Measurements from ENCODE around the gene PTPRN2.

DNA sequence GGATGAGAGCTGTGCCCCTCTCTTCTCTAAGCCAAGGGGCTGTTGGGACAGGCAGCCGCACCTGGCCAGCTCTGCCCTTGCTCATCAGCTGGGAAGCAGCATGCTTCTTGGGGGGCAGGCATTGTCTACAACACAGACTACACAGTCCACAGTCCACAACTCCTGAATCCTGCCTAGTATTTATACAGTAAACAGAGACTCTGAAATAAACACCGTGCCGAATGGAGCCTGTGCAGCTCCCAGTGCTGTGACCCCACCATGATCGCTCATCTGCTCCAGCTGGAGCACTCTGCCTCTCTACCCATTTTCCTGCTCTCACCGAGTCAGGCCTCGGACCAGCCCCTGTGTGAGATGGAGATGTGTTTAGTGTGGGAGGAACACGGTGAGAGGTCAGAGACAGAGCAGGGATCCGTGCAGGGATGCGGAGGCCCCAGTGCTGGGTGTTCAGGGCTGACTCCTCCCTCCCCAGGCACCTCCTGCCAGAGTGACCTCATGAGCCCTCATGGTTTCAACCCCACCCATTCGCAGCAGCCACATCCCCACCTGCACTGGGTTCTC, 642.8 kb downstream of the PTPRN2 start:
- TF ChIP-seq RBAK (CRISPR knock-in tag; IDR thresholded peaks at IDR 0.05), result no peak
- TF ChIP-seq POLR2AphosphoS5 (IDR thresholded peaks at IDR 0.05; ENCODE audit: low read depth, low read length), result no peak
- TF ChIP-seq, protein P1, sequence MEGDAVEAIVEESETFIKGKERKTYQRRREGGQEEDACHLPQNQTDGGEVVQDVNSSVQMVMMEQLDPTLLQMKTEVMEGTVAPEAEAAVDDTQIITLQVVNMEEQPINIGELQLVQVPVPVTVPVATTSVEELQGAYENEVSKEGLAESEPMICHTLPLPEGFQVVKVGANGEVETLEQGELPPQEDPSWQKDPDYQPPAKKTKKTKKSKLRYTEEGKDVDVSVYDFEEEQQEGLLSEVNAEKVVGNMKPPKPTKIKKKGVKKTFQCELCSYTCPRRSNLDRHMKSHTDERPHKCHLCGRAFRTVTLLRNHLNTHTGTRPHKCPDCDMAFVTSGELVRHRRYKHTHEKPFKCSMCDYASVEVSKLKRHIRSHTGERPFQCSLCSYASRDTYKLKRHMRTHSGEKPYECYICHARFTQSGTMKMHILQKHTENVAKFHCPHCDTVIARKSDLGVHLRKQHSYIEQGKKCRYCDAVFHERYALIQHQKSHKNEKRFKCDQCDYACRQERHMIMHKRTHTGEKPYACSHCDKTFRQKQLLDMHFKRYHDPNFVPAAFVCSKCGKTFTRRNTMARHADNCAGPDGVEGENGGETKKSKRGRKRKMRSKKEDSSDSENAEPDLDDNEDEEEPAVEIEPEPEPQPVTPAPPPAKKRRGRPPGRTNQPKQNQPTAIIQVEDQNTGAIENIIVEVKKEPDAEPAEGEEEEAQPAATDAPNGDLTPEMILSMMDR (CRISPR knock-in tag; IDR thresholded peaks at IDR 0.05), result no peak
